CD14-positive monocyte (primary cell): ENCODE results near the gene CNTNAP5. TPM values are rescaled to one million over a fixed set of nuclear protein-coding genes. Genes with fewer than 3 reads are reported as not detected.

Experiments
- DNase-seq, 3 donors: peaks; one replicate each; pipeline ENCODE4 v3.0.0-alpha.2; 2011 to 2022
- H2AFZ ChIP-seq: 2 replicates; pipeline ENCODE4 v1.6.0; 2012; ENCODE audit warnings: mild to moderate bottlenecking, low read depth, low read length, inconsistent platforms; ENCODE audit not compliant: insufficient read depth, poor library complexity, severe bottlenecking
- H3K27ac ChIP-seq, 2 donors: 1 replicate in 1 of 2; 2 replicates in 1 of 2; pipeline ENCODE4 v1.5.1; 2012 to 2013; ENCODE audit warnings: low read length in 2 of 2, control low read depth in 1 of 2, inconsistent platforms in 1 of 2, low read depth in 1 of 2, mild to moderate bottlenecking in 1 of 2
- H3K27me3 ChIP-seq, 2 donors: one replicate each; pipeline versions ENCODE4 v1.6.0 to v1.6.1; 2011 to 2013; ENCODE audit warnings: low read length in 2 of 2; ENCODE audit not compliant: control insufficient read depth in 2 of 2, insufficient read depth in 2 of 2
- H3K36me3 ChIP-seq, 2 donors: replicated peaks in 1 of 2; 1 replicate in 1 of 2; 2 replicates in 1 of 2; pipeline versions ENCODE4 v1.5.1 to v1.6.1; 2012 to 2013; ENCODE audit warnings: low read length in 2 of 2, control low read depth in 1 of 2, inconsistent platforms in 1 of 2, mild to moderate bottlenecking in 1 of 2; ENCODE audit not compliant: insufficient read depth in 2 of 2, control insufficient read depth in 1 of 2
- H3K4me1 ChIP-seq, 2 donors: 1 replicate in 1 of 2; 2 replicates in 1 of 2; pipeline versions ENCODE4 v1.5.1 to v1.6.1; 2012 to 2013; ENCODE audit warnings: low read length in 2 of 2, control low read depth in 1 of 2, inconsistent platforms in 1 of 2, mild to moderate bottlenecking in 1 of 2, moderate library complexity in 1 of 2; ENCODE audit not compliant: insufficient read depth in 2 of 2, control insufficient read depth in 1 of 2
- H3K4me2 ChIP-seq: replicated peaks from 2 replicates; pipeline ENCODE3; 2012; ENCODE audit warnings: low read length, moderate library complexity, mild to moderate bottlenecking; ENCODE audit not compliant: poor library complexity, severe bottlenecking; ENCODE audit errors: extremely low read depth
- H3K4me3 ChIP-seq, 3 experiments: fragments of 200-600 bp in 1 of 3; sonication (generic) in 1 of 3; replicated peaks in 1 of 3; 1 replicate in 2 of 3; 2 replicates in 1 of 3; pipeline ENCODE4 v1.5.1; 2011 to 2013; ENCODE audit warnings: low read length in 3 of 3, mild to moderate bottlenecking in 3 of 3, control low read depth in 2 of 3, low read depth in 2 of 3, inconsistent platforms in 1 of 3, moderate library complexity in 1 of 3
- H3K79me2 ChIP-seq: 2 replicates; pipeline ENCODE4 v1.6.0; 2012; ENCODE audit warnings: mild to moderate bottlenecking, control low read depth, inconsistent platforms, low read length, moderate library complexity; ENCODE audit not compliant: insufficient read depth
- H3K9ac ChIP-seq: 2 replicates; pipeline ENCODE4 v1.6.0; 2017; ENCODE audit warnings: low read length, mild to moderate bottlenecking; ENCODE audit not compliant: insufficient read depth, poor library complexity, severe bottlenecking
- H3K9me3 ChIP-seq, 2 donors: replicated peaks in 1 of 2; 1 replicate in 1 of 2; 2 replicates in 1 of 2; pipeline versions ENCODE4 v1.5.1 to v1.6.1; 2012 to 2013; ENCODE audit warnings: low read length in 2 of 2, control low read depth in 1 of 2; ENCODE audit not compliant: control insufficient read depth in 1 of 2, insufficient read depth in 1 of 2
- H4K20me1 ChIP-seq: 2 replicates; pipeline ENCODE4 v1.6.0; 2012; ENCODE audit warnings: mild to moderate bottlenecking, low read length, control low read depth, moderate library complexity; ENCODE audit not compliant: insufficient read depth
- H3K27ac Mint-ChIP-seq, 7 donors: one replicate each; pipeline ENCODE4 v1.8.0; 2020; ENCODE audit warnings: mild to moderate bottlenecking in 7 of 7, mixed read lengths in 7 of 7, moderate library complexity in 6 of 7, inconsistent platforms in 2 of 7
- H3K27me3 Mint-ChIP-seq, 3 donors: one replicate each; pipeline ENCODE4 v1.8.0; 2021 to 2022; ENCODE audit warnings: low read depth in 3 of 3, mild to moderate bottlenecking in 3 of 3, mixed read lengths in 3 of 3, moderate library complexity in 3 of 3, inconsistent platforms in 1 of 3
- H3K36me3 Mint-ChIP-seq, 2 donors: one replicate each; pipeline ENCODE4 v1.8.0; 2020; ENCODE audit warnings: mixed read lengths in 2 of 2, inconsistent platforms in 1 of 2, mild to moderate bottlenecking in 1 of 2
- H3K4me1 Mint-ChIP-seq: one replicate; pipeline ENCODE4 v1.8.0; 2020; ENCODE audit warnings: mild to moderate bottlenecking, mixed read lengths
- H3K4me3 Mint-ChIP-seq, 2 donors: one replicate each; pipeline ENCODE4 v1.8.0; 2020; ENCODE audit warnings: mild to moderate bottlenecking in 2 of 2, mixed read lengths in 2 of 2, moderate library complexity in 1 of 2
- H3K9me3 Mint-ChIP-seq, 7 donors: one replicate each; pipeline ENCODE4 v1.8.0; 2020 to 2022; ENCODE audit warnings: mixed read lengths in 7 of 7, mild to moderate bottlenecking in 6 of 7, moderate library complexity in 6 of 7, inconsistent platforms in 2 of 7
- WGBS: methylation state at CpG from one replicate; pipeline ENCODE4 v1.1.5; 2013; ENCODE audit warnings: missing lambda C conversion rate; ENCODE audit not compliant: insufficient coverage; 5-methylcytosine and 5-hydroxymethylcytosine counted together
- intact Hi-C, 2 donors: fragments of 100-400 bp; cut with micrococcal nuclease; formaldehyde crosslinking; loops; one replicate each; pipeline versions ENCODE4 v1.15.0 to v1.15.1; 2023
- polyA plus RNA-seq, 3 donors: library from polyadenylated mRNA; depleted of rRNA in 1 of 3; unstranded in 2 of 3; stranded (reverse) in 1 of 3; fragments of 300-500 nt in 2 of 3; fragments of >200 nt in 1 of 3; fragmentation: Illumina TruSeq in 2 of 3; gene quantifications; 1 replicate in 2 of 3; 2 replicates in 1 of 3; pipeline ENCODE4 v1.2.3, GENCODE V29; 2012 to 2021
- TF ChIP-seq, protein P1 (sequence below): fragments of 200-600 bp; IDR thresholded peaks from one replicate; pipeline ENCODE4 v1.8.0; 2022; ENCODE audit warnings: antibody characterized with exemption, mild to moderate bottlenecking

CNTNAP5 gene
- polyA plus RNA-seq, 3 donors: not detected

DNA sequence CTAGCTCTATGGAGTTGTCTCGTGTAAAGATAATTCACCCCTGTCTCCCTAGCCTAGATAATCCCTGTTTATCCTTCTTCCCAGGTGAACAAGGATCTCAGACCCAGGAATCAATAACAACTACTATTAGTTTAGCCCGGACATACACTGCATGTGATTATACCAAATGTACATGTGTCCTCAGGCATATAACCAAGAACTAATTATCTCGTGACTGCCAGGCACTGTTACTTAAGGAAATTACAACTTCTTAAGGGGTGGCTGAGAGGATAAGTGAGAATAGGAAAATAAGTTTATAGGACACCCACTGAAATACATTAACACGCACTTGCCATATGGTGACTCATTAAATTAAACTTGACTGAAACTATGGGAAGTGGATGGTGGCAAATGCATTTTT lies 126.6 kb downstream of the CNTNAP5 start:
- Mint-ChIP-seq H3K36me3 (no peaks in the 10 kb centered on the region), H3K4me3 (no peak overlapping the region), H3K27me3 (no peaks in the 10 kb centered on the region), H3K27ac (no peak overlapping the region), H3K4me1 (no peaks in the 10 kb centered on the region), H3K9me3 (peaks cover 3 to 14% (median 9%) of the 10 kb centered on the region in 7 donors)
- Histone ChIP-seq H3K36me3 (no peaks in the 10 kb centered on the region), H4K20me1 (no peaks in the 10 kb centered on the region), H3K9me3 (peaks cover 7 to 11% of the 10 kb centered on the region in 2 donors), H2AFZ (no peak overlapping the region), H3K9ac (no peak overlapping the region), H3K27me3 (no peaks in the 10 kb centered on the region), H3K79me2 (no peaks in the 10 kb centered on the region), H3K4me2 (no peak overlapping the region), H3K4me3 (no peak overlapping the region), H3K27ac (no peak overlapping the region), H3K4me1 (no peaks in the 10 kb centered on the region)
- WGBS: 88% methylated on average over 1 of the region's 4 CpGs
- TF ChIP-seq, protein P1, sequence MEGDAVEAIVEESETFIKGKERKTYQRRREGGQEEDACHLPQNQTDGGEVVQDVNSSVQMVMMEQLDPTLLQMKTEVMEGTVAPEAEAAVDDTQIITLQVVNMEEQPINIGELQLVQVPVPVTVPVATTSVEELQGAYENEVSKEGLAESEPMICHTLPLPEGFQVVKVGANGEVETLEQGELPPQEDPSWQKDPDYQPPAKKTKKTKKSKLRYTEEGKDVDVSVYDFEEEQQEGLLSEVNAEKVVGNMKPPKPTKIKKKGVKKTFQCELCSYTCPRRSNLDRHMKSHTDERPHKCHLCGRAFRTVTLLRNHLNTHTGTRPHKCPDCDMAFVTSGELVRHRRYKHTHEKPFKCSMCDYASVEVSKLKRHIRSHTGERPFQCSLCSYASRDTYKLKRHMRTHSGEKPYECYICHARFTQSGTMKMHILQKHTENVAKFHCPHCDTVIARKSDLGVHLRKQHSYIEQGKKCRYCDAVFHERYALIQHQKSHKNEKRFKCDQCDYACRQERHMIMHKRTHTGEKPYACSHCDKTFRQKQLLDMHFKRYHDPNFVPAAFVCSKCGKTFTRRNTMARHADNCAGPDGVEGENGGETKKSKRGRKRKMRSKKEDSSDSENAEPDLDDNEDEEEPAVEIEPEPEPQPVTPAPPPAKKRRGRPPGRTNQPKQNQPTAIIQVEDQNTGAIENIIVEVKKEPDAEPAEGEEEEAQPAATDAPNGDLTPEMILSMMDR: no peak
- no peak for DNase-seq
- intact Hi-C loops: no loop called here

DNA sequence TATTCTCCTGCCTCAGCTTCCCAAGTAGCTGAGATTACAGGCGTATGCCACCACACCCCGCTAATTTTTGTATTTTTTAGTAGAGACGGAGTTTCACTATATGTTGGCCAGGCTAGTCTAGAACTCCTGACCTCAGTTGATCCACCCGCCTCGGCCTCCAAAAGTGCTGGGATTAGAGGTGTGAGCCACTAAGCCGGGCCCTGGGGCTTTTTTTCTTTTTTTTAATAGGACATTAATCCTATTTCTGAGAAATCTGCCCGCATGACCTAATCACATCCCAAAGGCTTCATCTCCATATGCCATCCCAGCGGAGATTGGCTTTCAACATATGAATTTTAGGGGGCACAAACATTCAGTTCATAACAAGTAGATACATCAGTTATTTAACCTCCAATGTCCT lies 128.6 kb downstream of the CNTNAP5 start:
- Histone ChIP-seq H3K9ac (no peak overlapping the region), H3K4me3 (no peak overlapping the region), H3K27me3 (no peaks in the 10 kb centered on the region), H3K79me2 (no peaks in the 10 kb centered on the region), H4K20me1 (no peaks in the 10 kb centered on the region), H2AFZ (no peak overlapping the region), H3K27ac (no peak overlapping the region), H3K4me1 (no peaks in the 10 kb centered on the region), H3K36me3 (no peaks in the 10 kb centered on the region), H3K4me2 (no peak overlapping the region), H3K9me3 (peaks cover 9 to 11% of the 10 kb centered on the region in 2 donors)
- no peaks in the 10 kb centered on the region for H3K36me3 Mint-ChIP-seq
- WGBS: 100% methylated on average over 4 of the region's 8 CpGs
- no peak for DNase-seq
- intact Hi-C loops: no loop called here
- H3K27ac Mint-ChIP-seq: no peak overlapping the region
- no peaks in the 10 kb centered on the region for H3K4me1 Mint-ChIP-seq
- no peak overlapping the region for H3K4me3 Mint-ChIP-seq
- H3K27me3 Mint-ChIP-seq: no peaks in the 10 kb centered on the region
- TF ChIP-seq, protein P1: no peak
- H3K9me3 Mint-ChIP-seq: peaks cover 3 to 14% (median 9%) of the 10 kb centered on the region in 7 donors
